NCI-H2227 treated with DMSO at 0.1 percent for 48 hours (cell line): ENCODE results near the gene CCND1.
"Not testable (repeated sequence)": the region's sequence is repeated elsewhere in the genome, so short reads cannot be mapped to it uniquely, and the experiment has no call there.

ENCODE experiments used
- DNase-seq: peaks from one replicate; lab custom pipeline; 2025; lab: John Stamatoyannopoulos, UW

Gene CCND1

GRCh38 chr11:69666752-69667536 lies 26.0 kb downstream of the CCND1 start:
- DNase-seq, result no peak

GRCh38 chr11:69667619-69668604 lies 27.0 kb downstream of the CCND1 start:
- no peak for DNase-seq

GRCh38 chr11:69669486-69669885 lies 28.5 kb downstream of the CCND1 start:
- DNase-seq, result no peak

- DNase-seq, result peak; percentile 55
Measured at GRCh38 chr11:69670158-69670845, 29.3 kb downstream of the CCND1 start.

- DNase-seq, result no peak
Measured at GRCh38 chr11:69671734-69672465, 30.9 kb downstream of the CCND1 start.

GRCh38 chr11:69674267-69674885 lies 33.4 kb downstream of the CCND1 start:
- DNase-seq, result no peak

- peak; percentile 95 for DNase-seq
Measured at GRCh38 chr11:69674886-69675714, 34.1 kb downstream of the CCND1 start, which contains the start of gene LTO1. Gene LTO1, minus strand, starts transcription at chr11:69675353. Its CDS starts 114 bp downstream, at chr11:69675239.

- DNase-seq, result no peak
Measured at GRCh38 chr11:69677749-69678148, 36.8 kb downstream of the CCND1 start.

GRCh38 chr11:69680688-69681087 lies 39.7 kb downstream of the CCND1 start:
- no peak for DNase-seq

GRCh38 chr11:69682221-69682620 lies 41.3 kb downstream of the CCND1 start:
- DNase-seq, result no peak

GRCh38 chr11:69682681-69683326 lies 41.8 kb downstream of the CCND1 start:
- DNase-seq, result no peak

GRCh38 chr11:69683764-69684333 lies 42.9 kb downstream of the CCND1 start:
- no peak for DNase-seq

- DNase-seq, result no peak
Measured at GRCh38 chr11:69684651-69685050, 43.7 kb downstream of the CCND1 start.

- DNase-seq, result no peak
Measured at GRCh38 chr11:69685348-69685747, 44.4 kb downstream of the CCND1 start.

GRCh38 chr11:69686452-69686851 lies 45.5 kb downstream of the CCND1 start:
- DNase-seq, result no peak

- no peak for DNase-seq
Measured at GRCh38 chr11:69686856-69687255, 45.9 kb downstream of the CCND1 start.

GRCh38 chr11:69687969-69688771 lies 47.2 kb downstream of the CCND1 start:
- DNase-seq, result not testable (repeated sequence)
